Measurements from ENCODE around the gene NKAPD1.
"Not testable (repeated sequence)": the region's sequence is repeated elsewhere in the genome, so short reads cannot be mapped to it uniquely, and the experiment has no call there.

The NKAPD1 gene

DNA sequence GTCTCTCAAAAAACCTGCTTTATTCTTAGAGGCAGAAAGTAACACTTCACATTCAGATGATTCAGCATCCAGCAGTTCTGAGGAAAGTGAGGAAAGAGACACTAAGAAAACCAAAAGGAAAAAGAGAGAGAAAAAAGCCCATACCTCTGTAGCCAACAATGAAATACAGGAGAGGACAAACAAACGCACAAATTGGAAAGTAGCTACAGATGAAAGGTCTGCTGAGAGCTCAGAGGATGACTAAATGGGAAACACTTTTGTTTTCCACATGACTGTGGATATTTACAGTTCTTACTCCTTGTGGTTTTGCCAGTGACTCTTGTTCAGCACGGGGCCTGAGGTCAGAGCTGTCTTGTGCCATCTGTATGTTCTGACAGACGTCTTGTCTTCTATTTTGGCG lies 8.6 kb downstream of the NKAPD1 start:
- in situ Hi-C loops (cut with MboI; ENCODE audit: low pct_unique_long_range_greater_than_20kb, low sequenced_read_pairs): no loop called here
- DNase-seq: no peak

DNA sequence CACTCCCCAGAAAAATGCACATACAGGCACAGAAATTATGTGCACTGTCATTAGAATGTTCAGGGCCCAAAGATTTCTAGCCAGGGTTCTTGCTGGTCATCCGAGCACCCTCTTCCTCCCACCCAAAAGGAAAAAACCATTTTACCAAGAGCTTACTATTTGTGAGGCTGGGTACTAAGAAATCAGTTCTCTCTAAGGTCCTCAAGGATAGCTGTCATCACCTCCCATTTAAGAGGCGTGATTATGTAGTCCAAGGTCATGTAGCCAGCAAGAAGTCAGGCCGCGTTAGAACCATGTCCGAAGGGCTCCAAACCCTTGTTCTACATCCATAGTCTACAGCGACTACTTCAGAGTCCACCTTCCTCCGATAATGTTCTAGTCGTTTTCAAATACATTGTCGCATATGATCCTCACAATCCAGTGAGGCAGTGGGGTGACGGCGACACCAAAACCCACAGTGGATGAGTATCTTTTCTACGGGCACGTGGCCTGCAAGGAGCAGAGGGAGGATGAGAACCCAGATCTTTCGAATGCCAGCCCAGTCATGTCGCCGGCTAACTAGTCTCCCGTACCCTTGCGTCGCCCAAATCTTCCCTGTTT lies 11.8 kb downstream of the NKAPD1 start:
- DNase-seq: no peak
- in situ Hi-C loops (cut with MboI; ENCODE audit: low pct_unique_long_range_greater_than_20kb, low sequenced_read_pairs): no loop called here

DNA sequence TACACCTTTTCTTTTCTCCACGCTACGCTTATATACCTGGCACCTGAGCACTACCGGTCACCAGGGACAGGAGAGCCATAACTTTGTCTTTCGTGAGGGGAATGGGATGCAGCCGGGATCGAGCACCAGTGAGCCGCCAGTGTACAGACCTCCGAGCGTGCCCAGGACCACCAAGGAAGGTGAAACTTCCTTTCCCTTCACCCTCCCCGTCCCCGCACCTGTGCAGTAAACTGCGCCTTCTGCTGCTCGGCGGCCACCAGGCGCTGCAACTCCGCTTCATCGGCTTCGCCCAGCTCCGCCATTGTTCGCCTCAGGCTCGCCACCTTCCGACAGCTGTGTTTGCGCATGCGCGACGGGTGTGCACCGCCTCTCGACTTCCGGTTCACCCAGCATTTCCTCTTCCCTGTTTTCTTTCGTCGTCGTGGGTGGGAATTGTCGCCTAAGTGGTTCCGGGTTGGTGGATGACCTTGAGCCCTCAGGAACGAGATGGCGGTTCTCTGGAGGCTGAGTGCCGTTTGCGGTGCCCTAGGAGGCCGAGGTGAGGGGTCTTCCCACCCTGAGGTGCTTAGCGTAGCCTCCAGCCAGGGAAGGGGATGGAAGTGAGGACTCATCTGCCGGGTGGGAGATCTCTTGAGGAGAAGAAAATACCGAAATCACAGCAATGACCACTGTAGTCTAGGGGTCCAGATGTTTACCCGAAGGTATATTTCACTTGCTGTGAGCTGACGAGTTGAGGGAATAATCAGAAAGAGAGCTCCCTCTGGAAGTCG lies 12.5 kb downstream of the NKAPD1 start, which contains the start of the genes SDHD and TIMM8B:
Gene SDHD (plus strand): TSS at position 452 of the 770 bp plus-strand sequence. CDS start 35 bp downstream, at position 487.
Gene TIMM8B (minus strand): TSS at position 335 of the 770 bp plus-strand sequence. CDS start 33 bp downstream, at position 302.
- in situ Hi-C loops (cut with MboI; ENCODE audit: low pct_unique_long_range_greater_than_20kb, low sequenced_read_pairs): no loop called here
- peak; percentile 97 for DNase-seq

DNA sequence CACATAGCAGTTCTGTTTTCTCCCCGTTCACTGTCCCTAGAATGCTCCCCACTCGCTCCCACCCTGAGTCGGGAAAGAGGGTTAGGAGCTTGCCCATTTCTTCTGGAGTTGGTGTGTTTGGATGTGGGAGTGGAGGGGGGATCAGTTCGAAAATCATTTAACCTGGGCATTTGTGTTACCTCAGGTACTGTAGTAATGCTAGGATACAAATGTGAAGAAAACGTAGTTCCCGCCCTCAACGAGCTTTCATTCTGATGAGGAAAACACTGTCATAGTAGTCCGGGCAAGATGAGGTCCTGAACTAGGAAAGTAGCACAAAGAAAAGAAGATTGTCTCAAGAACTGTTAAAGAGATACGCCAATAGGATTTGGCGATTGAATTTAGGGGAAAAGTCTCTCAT lies 13.1 kb downstream of the NKAPD1 start:
- in situ Hi-C loops (cut with MboI; ENCODE audit: low pct_unique_long_range_greater_than_20kb, low sequenced_read_pairs): no loop called here
- DNase-seq: no peak

DNA sequence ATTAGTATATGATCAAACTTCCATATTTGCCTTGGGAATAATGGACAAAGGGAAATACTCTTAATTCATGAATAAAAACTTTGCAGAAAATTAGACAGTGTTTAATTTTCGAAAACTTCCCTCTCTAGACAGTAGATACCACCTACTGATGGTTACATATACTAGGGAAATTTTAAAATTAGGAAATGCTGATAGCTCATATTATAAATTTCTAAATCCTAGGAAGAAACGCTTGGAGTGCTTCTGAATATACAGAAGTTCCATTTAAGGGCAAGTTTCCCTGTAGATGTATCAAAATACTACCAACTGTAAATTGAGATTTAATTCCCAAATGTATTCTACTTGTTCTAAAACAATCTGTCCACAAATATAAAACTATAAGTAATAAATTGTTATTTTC lies 21.2 kb downstream of the NKAPD1 start:
- in situ Hi-C loops (cut with MboI; ENCODE audit: low pct_unique_long_range_greater_than_20kb, low sequenced_read_pairs); DNase-seq: not testable (repeated sequence)

DNA sequence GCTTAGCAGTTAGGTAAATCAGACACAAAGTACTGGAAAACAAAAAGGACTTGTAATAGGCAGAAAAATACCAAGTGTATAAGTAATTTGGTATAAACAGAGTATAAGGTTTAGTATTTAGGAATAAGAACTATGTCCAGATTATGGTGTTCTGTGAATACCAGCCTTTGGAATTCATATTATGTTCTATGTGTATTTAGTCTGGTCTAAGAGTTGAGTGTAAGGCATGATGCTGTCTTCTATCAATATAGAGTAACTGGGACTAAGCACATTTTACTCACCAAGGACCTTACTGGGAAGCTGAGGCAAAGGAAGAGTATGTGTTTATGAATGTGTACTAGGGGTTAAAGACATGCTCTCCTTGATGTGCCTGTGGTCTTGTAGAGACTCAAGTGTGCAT lies 22.1 kb downstream of the NKAPD1 start:
- DNase-seq: no peak

DNA sequence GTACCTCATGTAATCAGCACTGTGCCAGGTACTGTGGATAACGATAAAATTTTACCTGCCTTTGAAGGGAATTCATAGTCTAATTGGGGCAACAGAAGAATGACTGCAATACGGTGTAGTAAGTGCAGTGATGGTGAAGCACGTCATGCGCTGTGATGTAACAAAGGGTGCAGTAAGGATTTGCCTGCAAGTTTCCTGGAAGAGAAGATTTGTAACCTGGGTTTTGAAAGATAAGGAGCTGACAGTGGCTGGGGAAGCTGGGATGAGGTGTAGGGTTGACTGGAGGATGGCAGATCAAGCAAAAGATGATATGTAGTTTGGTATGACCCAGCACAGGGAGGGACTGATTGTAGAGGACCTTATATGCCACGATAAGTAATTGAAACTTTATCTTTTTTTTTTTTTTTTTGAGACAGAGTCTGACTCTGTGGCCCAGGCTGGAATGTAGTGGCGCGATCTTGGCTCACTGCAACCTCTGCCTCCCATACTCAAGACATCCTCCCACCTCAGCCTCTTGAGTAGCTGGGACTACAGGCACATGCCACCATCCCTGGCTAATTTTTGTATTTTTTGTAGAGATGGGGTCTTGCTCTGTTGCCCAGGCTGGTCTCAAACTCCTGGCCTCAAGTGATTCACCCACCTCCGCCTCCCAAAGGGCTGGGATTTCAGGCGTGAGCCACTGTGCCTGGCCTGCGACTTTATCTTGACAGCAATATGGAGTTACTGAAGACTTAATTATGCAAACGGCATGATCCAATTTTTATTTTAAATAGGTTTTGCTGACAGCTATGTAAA lies 23.8 kb downstream of the NKAPD1 start:
- no peak for DNase-seq
- in situ Hi-C loops (cut with MboI; ENCODE audit: low pct_unique_long_range_greater_than_20kb, low sequenced_read_pairs): no loop called here

More for the DNA sequence above, 22.1 kb downstream of the NKAPD1 start:
- in situ Hi-C loops (cut with MboI; ENCODE audit: low pct_unique_long_range_greater_than_20kb, low sequenced_read_pairs): no loop called here

DNA sequence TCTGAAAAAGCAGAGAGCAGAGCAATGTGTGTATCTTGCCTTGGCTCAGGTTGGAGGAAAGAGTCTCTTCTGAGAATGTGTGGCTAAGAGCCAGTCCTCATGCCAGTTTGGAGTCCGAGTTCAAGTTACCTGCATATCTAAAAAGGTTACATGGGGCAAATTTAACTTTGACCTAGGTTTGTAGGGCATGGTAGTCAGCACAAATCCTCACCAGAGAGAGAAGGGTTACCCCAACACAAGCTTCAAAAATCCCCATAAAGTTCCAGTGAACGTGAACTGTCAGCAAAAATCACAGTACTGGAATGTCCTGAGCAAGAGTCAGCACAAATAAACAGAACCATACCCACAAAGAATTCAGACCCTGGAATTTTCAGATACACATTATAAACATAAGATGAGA lies 26.4 kb downstream of the NKAPD1 start:
- in situ Hi-C loops (cut with MboI; ENCODE audit: low pct_unique_long_range_greater_than_20kb, low sequenced_read_pairs): no loop called here
- no peak for DNase-seq

DNA sequence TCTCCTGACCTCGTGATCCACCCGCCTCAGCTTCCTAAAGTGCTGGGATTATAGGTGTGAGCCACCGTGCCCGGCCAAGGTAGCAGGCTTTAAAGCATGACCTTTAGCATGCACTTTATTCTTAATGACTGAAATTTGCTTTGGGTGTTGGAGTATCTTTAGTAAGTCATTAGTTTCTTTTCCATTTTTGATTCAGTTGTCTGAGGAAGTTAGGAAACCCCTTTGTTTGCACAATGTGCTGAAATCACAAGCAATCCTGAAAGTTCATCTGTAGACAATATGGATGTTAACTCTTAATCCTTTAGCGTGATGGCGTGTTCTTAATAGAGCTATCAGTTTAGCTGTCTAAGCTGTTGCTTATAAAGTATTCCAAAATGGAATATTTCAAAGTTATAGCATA lies 29.3 kb downstream of the NKAPD1 start:
- in situ Hi-C loops (cut with MboI; ENCODE audit: low pct_unique_long_range_greater_than_20kb, low sequenced_read_pairs): no loop called here
- DNase-seq: no peak

DNA sequence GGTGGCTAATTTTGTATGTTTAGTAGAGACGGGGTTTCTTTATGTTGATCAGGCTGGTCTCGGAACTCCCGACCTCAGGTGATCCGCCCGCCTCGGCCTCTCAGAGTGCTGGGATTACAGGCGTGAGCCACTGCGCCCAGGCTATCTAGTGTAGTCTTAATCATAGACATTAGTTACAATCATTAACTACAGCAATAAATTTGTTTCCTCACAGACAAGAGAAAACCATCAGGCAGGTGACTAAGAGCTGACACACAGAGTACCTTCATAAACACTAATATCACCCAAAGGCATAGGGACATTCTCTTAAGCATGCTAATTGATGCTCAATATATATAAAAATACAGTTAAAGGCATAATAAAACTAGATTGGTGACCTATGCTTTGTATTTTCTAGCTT lies 32.0 kb downstream of the NKAPD1 start:
- DNase-seq: no peak
- in situ Hi-C loops (cut with MboI; ENCODE audit: low pct_unique_long_range_greater_than_20kb, low sequenced_read_pairs): no loop called here

DNA sequence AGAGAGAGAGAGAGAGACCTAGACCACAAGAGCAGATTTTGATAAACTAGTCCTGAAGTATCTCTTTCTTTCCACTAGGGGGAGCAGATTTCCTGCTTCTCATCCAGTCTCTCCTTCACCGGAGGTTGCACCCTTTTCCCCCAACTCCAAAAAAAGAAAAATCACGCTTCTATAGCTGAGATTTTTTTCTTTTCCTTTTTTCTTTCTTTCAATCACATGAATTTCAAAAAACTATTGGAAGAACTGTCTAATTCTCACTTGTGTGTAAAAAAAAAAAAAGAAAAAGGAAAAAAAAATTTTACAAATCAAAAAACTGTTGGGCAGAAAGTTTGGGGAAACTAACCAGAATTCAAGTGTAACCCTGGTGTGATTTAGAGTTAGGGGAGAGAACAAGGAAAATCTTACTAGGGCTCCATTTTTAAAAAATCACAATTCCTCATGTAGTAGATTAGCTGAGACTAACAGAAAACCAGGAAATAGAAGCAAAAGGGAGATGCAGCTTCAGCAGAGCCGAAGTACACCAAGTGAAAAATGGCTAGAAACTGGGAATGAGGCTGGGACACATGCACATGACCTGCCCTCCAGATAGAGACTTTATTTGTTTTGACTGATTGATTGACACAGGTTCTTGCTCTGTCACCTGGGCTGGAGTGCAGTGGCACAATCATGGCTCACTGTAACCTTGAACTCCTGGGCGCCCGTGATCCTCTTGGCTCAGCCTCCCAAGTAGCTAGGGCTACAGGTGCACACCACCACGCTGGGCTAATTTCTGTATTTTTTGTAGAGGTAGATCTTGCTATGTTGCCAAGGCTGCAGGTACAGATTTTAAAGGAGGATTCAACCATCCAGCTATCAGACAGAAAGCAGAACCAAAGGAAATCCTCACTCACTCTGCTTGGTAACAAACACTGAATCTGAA lies 39.7 kb downstream of the NKAPD1 start:
- in situ Hi-C loops (cut with MboI; ENCODE audit: low pct_unique_long_range_greater_than_20kb, low sequenced_read_pairs): no loop called here
- DNase-seq: peak; percentile 66

DNA sequence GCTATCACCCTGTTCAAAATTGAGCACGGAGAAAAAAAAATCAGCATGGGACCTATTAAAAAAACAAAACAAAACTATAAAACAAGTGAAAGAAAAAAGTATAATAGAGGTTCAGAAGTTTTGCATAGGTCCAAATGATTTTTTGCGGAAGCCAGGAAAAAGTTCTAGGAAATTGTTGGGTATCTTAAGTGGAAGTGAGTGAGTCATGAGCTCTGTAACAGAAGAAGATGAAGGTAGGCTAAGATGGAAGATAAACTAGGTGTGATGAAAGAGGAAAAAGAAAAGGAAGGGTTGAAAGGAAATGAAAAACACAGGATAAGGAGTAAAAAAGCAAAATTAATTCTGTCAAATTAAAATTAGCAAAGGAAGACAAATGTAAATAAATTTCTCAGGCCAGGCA lies 40.4 kb downstream of the NKAPD1 start:
- in situ Hi-C loops (cut with MboI; ENCODE audit: low pct_unique_long_range_greater_than_20kb, low sequenced_read_pairs): no loop called here
- no peak for DNase-seq

DNA sequence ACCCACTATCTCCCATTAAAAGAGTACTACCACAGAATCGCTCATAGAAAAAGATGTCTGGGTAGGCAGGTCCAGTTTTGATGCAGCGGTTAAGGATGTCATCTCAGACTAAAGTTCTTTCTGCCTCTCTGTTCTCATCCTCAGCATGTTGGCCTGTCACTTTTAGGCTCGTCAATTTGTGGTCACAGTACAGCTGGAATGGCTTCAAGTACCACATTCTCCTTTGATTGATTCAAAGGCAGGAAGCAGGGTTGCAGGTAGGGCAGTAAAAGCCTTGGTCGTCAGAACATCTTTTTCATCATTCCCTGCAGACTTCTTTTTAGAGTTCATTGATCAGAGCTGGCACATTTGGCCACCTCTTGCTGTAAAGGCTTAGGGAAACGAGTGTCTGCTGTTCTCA lies 41.3 kb downstream of the NKAPD1 start:
- DNase-seq: no peak
- in situ Hi-C loops (cut with MboI; ENCODE audit: low pct_unique_long_range_greater_than_20kb, low sequenced_read_pairs): no loop called here

DNA sequence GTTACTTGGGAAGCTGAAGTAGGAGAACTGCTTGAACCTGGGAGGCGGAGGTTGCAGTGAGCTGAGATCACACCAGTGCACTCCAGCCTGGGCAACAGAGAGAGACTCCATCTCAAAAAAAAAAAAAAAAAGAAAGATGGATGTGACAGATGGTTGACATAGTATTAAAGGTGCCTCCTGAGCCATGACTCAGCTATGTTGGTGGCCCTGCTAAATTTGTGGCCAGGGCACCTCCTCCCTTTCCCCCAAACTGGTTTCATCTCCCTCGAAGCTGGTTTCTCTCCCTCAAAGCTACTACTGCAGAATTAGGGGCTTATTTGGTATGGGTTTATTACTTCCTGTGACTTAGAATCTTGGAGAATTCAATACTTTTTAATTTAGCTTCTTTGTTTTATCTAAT lies 44.1 kb downstream of the NKAPD1 start:
- DNase-seq: no peak
- in situ Hi-C loops (cut with MboI; ENCODE audit: low pct_unique_long_range_greater_than_20kb, low sequenced_read_pairs): no loop called here

DNA sequence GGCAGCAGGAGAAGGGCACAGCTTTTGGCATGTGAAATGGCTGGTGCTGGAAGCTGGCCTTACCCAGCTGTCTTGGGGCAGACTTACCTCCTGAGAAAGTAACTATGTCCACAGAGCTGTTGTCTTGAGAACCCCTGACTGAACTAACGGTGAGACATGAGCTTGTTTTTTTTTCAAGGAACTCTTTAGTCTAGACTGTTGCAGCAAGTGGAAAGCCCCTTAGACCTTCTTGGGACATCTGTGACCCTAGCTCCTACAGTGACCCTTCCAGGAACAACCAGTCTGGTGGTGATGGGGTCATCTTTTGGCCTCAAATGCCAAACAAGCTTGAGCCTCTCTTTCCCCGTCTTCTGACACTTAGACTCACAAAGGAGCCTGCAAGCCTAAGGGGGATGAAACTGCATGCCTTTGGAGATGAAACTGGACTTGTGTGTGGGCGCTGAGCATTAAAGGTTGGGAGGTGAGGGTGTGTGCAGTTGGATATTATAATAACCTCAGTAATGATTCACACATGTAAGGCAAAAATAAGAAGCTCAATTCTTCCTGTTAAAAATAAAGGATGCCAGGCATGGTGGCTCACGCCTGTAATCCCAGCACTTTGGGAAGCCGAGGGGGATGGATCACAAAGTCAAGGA lies 48.0 kb downstream of the NKAPD1 start:
- in situ Hi-C loops (cut with MboI; ENCODE audit: low pct_unique_long_range_greater_than_20kb, low sequenced_read_pairs): no loop called here
- DNase-seq: no peak

DNA sequence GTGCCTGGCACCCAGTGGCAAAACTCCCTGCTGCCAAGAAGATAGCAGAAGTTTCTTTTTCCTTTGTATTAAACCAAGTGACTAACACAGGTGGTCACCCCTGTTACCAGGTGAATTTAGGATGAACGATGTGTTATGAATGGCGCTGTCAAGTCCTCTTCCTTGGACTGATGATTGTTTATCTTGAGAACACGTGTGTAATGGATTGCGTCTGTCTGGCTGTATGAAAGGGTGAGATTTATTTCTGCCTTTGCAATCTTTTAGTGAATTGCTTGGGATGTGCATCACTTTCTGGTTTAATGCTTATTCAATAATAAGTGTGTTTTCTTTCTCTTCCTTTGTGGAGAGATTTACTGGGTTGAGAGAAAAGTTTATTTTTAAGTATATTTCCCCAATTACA lies 49.0 kb downstream of the NKAPD1 start:
- in situ Hi-C loops (cut with MboI; ENCODE audit: low pct_unique_long_range_greater_than_20kb, low sequenced_read_pairs): no loop called here
- no peak for DNase-seq

DNA sequence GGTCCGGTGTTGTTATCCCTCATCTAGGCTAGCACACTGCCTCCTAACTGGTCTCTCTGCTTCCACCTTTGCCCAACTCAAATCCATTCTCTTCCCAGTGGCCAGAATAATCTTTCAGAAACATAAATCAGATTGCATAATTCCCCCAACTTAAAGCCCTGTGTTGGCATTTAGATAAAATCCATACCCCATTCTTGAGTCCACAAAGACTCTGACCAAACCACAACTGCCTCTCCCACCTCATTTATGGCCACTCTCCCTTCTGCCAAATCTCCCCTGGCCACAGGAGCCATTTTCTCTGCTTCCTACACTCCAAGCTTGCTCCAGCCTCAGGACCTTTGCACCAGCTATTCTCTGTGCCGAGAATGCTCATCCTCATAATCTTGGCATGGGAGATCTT lies 53.0 kb downstream of the NKAPD1 start:
- in situ Hi-C loops (cut with MboI; ENCODE audit: low pct_unique_long_range_greater_than_20kb, low sequenced_read_pairs): no loop called here

DNA sequence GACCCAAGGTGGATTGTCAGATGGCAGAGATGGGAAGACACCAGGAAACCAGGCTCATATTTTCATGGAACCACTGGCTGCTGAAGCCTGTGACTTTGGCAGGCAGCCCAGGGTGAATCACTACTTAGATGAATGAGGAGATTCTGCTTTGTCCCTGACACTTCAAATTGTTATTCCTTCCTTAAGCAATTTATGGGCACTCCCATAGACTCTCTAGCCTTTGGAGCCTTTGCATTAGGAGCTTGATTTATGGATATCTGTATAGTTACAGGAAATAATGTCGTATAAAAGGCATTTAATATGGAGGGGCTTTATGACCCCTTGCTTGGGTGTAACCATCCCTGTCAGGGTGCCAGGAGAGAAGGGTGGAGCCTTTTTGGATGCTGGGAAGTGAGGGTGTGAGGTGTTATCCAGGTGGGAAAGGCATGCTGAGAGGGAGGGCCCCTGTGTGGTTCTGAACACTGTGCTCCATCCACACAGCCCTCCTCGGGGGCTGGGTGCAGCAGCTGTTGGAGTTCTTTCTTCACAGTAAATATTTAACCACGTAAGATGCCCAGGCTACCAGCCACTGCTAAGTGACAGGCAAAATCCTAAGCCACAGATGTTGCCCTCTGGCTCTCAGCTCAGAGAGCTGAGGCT lies 54.5 kb downstream of the NKAPD1 start:
- no peak for DNase-seq

More for the DNA sequence above, 53.0 kb downstream of the NKAPD1 start:
- no peak for DNase-seq

More for the DNA sequence above, 54.5 kb downstream of the NKAPD1 start:
- in situ Hi-C loops (cut with MboI; ENCODE audit: low pct_unique_long_range_greater_than_20kb, low sequenced_read_pairs): no loop called here

Measured in KBM-7 (cell line).